Measurements from ENCODE around the gene SNX3. TPM values are rescaled to one million over a fixed set of nuclear protein-coding genes. Genes with fewer than 3 reads are reported as not detected.

Gene SNX3
- total RNA-seq, 1 donor = 87.8 TPM

Small RNA genes within 50 kb of the gene (small RNA-seq; reads per million reads assigned to genes)
- gene RNA5SP212 = not detected
- not detected for gene RNU6-1144P
- gene Z98742.2 = not detected

Other genes starting within 250 kb of the SNX3 start
- 17.0 TPM for gene OSTM1, start 186.3 kb downstream of the SNX3 start, total RNA-seq
- not detected for gene NR2E1, start 95.0 kb downstream of the SNX3 start, total RNA-seq
- 2.4 TPM for gene AFG1L, start 34.0 kb upstream of the SNX3 start, total RNA-seq